Mucosa of stomach (tissue), 1 donor: ENCODE results near the gene OR8J1.

Experiments used
- H3K27me3 ChIP-seq: one replicate; pipeline ENCODE4 v1.7.0; 2013; ENCODE audit warnings: mild to moderate bottlenecking, low read length; ENCODE audit not compliant: control insufficient read depth, insufficient read depth
- H3K36me3 ChIP-seq: one replicate; pipeline ENCODE4 v1.7.0; 2013; ENCODE audit warnings: low read length; ENCODE audit not compliant: control insufficient read depth, insufficient read depth
- H3K4me1 ChIP-seq: one replicate; pipeline ENCODE4 v1.7.0; 2013; ENCODE audit warnings: mild to moderate bottlenecking, low read length; ENCODE audit not compliant: control insufficient read depth, insufficient read depth
- H3K4me3 ChIP-seq: one replicate; pipeline ENCODE4 v1.7.0; 2013; ENCODE audit warnings: low read length
- H3K9ac ChIP-seq: one replicate; pipeline ENCODE4 v1.7.0; 2013; ENCODE audit warnings: mild to moderate bottlenecking, low read length, moderate library complexity
- H3K9me3 ChIP-seq: one replicate; pipeline ENCODE4 v1.7.0; 2013; ENCODE audit warnings: mild to moderate bottlenecking, low read length, moderate library complexity; ENCODE audit not compliant: control insufficient read depth
- donor health status: Pancreatic carcinoma.

OR8J1 gene

DNA sequence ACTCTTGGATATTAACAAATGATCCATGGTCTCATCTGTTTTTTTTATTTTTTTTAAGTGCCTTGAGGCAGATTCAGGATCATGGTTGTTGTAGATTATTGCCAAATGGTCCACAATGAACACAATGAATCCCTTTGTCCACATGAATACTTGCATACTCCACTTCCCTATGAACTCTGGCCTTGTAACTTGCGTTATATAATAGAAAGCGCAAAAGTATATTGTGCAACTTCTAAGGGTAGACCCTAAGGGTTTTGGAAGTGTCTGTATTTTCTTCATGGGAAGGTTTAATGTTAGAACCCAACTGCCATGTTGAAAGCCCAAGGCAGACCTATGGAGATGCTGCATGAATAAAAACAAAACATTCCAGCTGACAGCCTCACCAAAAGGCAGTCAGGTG, 50.3 kb downstream of the OR8J1 start:
- Histone ChIP-seq H3K36me3 (no peaks in the 10 kb centered on the region), H3K9ac (no peak overlapping the region), H3K27me3 (no peaks in the 10 kb centered on the region), H3K4me1 (no peaks in the 10 kb centered on the region), H3K4me3 (no peak overlapping the region), H3K9me3 (no peaks in the 10 kb centered on the region)

- Histone ChIP-seq H3K36me3 (no peaks in the 10 kb centered on the region), H3K4me1 (no peaks in the 10 kb centered on the region), H3K4me3 (no peak overlapping the region), H3K9ac (no peak overlapping the region), H3K27me3 (no peaks in the 10 kb centered on the region), H3K9me3 (no peaks in the 10 kb centered on the region)
Observed at GRCh38 chr11:56410801-56411200, 56.7 kb downstream of the OR8J1 start.
